ENCODE measurements around the gene GPC3. TPM values are rescaled to one million over a fixed set of nuclear protein-coding genes. Genes with fewer than 3 reads are reported as not detected.

GPC3 gene
- total RNA-seq, 2 donors from 2014 or later = 1.9 to 2.0 TPM

DNA sequence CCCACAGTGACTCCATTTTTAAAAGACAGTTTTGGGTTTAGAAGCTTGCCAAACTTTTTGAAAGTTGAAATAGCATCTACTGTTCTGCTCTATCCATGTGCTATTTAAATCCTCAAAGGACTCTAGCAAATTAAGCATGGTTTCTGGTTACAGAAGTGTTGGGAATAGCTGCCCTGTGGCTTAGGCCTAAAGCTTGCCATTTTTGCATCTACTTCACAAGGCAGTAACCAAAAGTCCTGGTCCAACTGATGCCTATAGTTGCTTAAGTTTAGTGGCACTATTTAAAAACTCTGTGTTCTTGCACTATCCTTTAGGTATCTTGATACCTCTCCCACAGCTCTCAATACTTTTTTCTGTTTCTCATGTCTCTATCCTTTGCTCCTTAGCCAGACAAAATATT lies 319.1 kb downstream of the GPC3 start:
- H3K27me3 ChIP-seq = no peaks in the 10 kb centered on the region
- H3K4me3 ChIP-seq = no peak overlapping the region
- TF ChIP-seq CTCF (IDR thresholded peaks at IDR 0.05) = no peak
- intact Hi-C loops (cut with DNase I) = loop anchor here (5.0 to 10.0 kb wide), 2 partner anchors 251 to 329 kb away; partner anchors contain the start of gene GPC4
- H3K4me1 ChIP-seq = no peaks in the 10 kb centered on the region
- H3K36me3 ChIP-seq = no peaks in the 10 kb centered on the region
- no peak overlapping the region for H3K27ac ChIP-seq
- no peaks in the 10 kb centered on the region for H3K9me3 ChIP-seq
- DNase-seq = no peak
- H3K9ac ChIP-seq (ENCODE audit: low read depth in 2 of 2, low read length in 2 of 2) = no peak overlapping the region

DNA sequence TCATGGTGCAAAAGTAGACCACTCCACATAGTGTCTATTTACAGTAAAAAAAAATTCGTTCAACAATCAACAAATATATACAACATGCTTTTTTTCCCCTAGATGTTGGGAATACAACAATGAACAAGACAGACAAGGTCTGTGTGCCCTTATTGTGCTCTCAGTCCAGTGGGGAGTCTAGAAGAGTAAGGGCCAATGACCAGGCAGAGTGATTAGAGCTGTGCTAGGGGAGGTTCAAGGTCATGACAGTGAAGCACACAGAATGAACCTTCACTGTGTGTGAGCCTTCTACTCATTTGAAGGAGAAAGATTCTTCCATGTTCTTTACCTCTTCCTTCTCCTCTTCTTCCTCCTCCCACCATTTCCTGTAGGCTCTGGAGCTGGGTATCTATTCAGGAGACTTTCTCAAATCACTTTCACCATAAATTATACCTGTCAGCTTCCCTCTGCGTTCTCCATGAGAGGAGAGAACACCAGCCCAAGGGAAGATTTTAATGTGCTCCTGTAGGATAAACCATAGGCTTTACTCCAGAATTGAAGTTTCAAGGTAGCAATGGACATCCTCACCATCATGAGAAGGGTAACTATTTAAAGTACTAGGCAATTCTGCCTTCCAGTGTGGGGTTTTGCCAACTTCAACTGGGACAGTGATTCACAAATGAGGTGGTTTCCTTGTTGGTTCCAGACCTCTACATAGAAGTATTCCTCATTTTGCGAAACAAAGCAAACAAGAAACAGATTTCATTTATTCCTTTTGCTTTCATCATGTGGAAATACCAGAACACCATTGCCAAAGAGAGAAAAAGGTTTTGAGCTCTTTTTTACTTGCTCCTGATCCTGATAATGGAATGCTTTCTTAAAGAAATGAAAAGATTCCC lies 323.2 kb downstream of the GPC3 start:
- Histone ChIP-seq H3K9me3 (no peaks in the 10 kb centered on the region), H3K4me1 (no peaks in the 10 kb centered on the region), H3K27me3 (no peaks in the 10 kb centered on the region), H3K4me3 (no peak overlapping the region), H3K36me3 (no peaks in the 10 kb centered on the region), H3K27ac (no peak overlapping the region), H3K9ac (ENCODE audit: low read depth in 2 of 2, low read length in 2 of 2) (no peak overlapping the region)
- DNase-seq = no peak
- no peak for TF ChIP-seq CTCF (IDR thresholded peaks at IDR 0.05)
- intact Hi-C loops (cut with DNase I) = loop anchor here (10.0 kb wide), 1 partner anchor 247 kb away; the partner anchor contains the start of gene GPC4

DNA sequence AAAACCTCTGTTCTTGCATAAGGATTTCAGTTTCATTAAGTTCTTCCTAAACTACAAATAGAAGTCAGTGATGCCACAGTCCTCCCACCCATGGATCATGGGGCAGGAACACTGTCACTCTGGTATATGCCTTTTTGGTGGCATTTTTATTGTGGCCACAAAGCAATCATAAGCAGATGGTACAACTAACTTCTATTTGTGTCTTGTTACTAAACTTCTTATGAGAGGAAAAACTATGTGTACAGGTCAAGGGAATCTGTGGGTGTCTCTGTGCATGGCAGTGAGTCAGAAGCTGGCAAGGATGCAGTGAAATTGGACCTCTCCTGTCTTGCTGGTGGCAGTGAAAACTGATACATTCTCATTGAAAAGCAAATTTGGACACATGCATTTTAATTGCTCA lies 325.1 kb downstream of the GPC3 start:
- no peak for DNase-seq
- H3K36me3 ChIP-seq = no peaks in the 10 kb centered on the region
- intact Hi-C loops (cut with DNase I) = loop anchor here (10.0 kb wide), 1 partner anchor 245 kb away; the partner anchor contains the start of gene GPC4
- no peaks in the 10 kb centered on the region for H3K4me1 ChIP-seq
- no peak overlapping the region for H3K9ac ChIP-seq (ENCODE audit: low read depth in 2 of 2, low read length in 2 of 2)
- H3K9me3 ChIP-seq = no peaks in the 10 kb centered on the region
- no peak overlapping the region for H3K27ac ChIP-seq
- no peak overlapping the region for H3K4me3 ChIP-seq
- H3K27me3 ChIP-seq = no peaks in the 10 kb centered on the region
- TF ChIP-seq CTCF (IDR thresholded peaks at IDR 0.05) = no peak

DNA sequence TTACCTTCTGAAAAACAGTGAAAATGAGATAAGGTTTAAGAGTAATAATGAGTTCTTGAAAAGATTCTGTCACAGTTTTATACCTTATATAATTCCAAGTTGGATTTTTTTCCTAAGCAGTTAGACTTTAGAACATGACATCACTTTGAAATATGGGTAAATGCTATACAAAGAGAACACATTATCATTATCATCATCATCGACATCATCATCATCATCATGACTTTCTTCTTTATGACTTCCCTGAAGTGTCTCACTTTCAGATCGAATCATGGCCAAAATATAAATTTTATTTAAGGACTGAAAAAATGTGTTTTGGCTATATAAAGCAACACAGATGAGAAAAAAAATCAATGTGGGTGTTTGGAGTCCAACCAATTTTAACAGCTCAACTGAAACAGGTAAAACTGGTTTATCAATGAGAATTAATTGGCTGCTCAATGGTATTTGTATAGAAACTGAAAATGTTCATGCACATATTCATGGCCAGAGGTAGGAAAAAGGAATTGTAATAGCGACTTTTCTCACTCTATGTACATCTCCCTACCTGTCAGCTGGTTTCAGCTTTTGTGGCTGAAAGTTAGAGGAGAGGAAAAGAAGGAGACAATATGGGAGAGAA lies 327.0 kb downstream of the GPC3 start:
- H3K36me3 ChIP-seq = no peaks in the 10 kb centered on the region
- no peaks in the 10 kb centered on the region for H3K9me3 ChIP-seq
- H3K4me3 ChIP-seq = no peak overlapping the region
- H3K9ac ChIP-seq (ENCODE audit: low read depth in 2 of 2, low read length in 2 of 2) = no peak overlapping the region
- DNase-seq = no peak
- no peaks in the 10 kb centered on the region for H3K27me3 ChIP-seq
- no peak overlapping the region for H3K27ac ChIP-seq
- no peak for TF ChIP-seq CTCF (IDR thresholded peaks at IDR 0.05)
- intact Hi-C loops (cut with DNase I) = no loop called here
- H3K4me1 ChIP-seq = no peaks in the 10 kb centered on the region

GRCh38 chrX:133655275-133656265 lies 329.8 kb downstream of the GPC3 start:
- no peak overlapping the region for H3K27ac ChIP-seq
- H3K4me3 ChIP-seq = no peak overlapping the region
- no peak for TF ChIP-seq CTCF (IDR thresholded peaks at IDR 0.05)
- H3K36me3 ChIP-seq = no peaks in the 10 kb centered on the region
- no peak for DNase-seq
- no peaks in the 10 kb centered on the region for H3K4me1 ChIP-seq
- no peaks in the 10 kb centered on the region for H3K9me3 ChIP-seq
- intact Hi-C loops (cut with DNase I) = no loop called here
- no peak overlapping the region for H3K9ac ChIP-seq (ENCODE audit: low read depth in 2 of 2, low read length in 2 of 2)
- no peaks in the 10 kb centered on the region for H3K27me3 ChIP-seq
